Fibroblast of villous mesenchyme (primary cell): ENCODE measurements around the gene RAD52. TPM values are rescaled to one million over a fixed set of nuclear protein-coding genes. Genes with fewer than 3 reads are reported as not detected.

Experiments used
- DNase-seq: peaks from one replicate; pipeline ENCODE4 v3.0.0-alpha.2; 2010; ENCODE audit warnings: low read depth
- H3K4me3 ChIP-seq: 2 replicates; pipeline ENCODE4 v1.5.1; 2011; ENCODE audit warnings: low read depth, mild to moderate bottlenecking, low read length
- total RNA-seq: library from RNA; depleted of rRNA; stranded (reverse); fragments of >200 nt; gene quantifications from 2 replicates; pipeline ENCODE4 v1.2.3, GENCODE V29; 2012
- TF ChIP-seq, protein P1 (sequence below): IDR thresholded peaks from 2 replicates; pipeline ENCODE4 v1.5.1; 2012; ENCODE audit warnings: low read depth, mild to moderate bottlenecking, low read length; ENCODE audit not compliant: insufficient read depth

The RAD52 gene
- total RNA-seq, 1 donor, result 15.1 TPM

DNA sequence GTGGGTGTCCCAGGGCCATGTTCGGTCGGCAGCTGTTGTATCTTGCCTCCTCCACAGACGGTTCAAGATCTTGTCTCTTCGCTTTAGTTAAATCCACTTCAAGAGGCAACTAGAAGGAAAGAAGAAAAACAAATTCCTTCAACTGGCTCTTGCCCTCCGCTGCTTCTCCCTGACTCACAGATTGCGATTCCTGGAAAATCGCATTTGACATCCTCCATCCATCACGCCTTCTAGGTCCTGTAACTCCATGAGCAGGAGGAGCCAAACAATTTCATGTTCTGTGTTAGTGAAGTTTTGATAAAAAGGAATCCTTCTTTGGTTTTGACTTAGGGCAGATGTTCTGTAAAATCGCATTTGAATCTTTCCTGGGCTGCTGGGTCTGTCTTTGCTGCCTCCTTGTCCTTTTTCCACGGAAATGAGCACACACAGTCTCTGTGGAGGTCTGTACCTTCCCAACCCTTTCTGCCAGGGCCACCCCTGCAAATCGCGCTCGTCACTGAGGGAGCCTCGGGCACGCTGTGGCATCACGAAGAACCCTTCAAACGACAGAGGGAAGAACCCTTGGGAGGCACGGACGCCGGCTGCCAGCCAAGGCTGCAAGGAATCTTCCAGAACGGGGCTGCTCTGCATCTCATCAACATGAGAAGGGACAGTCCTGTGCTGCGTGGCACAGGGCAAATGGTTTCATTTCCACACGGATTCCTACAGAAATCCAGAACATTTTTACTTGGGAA is 32.6 kb downstream of the RAD52 start:
- no peak overlapping the region for H3K4me3 ChIP-seq
- TF ChIP-seq, protein P1, sequence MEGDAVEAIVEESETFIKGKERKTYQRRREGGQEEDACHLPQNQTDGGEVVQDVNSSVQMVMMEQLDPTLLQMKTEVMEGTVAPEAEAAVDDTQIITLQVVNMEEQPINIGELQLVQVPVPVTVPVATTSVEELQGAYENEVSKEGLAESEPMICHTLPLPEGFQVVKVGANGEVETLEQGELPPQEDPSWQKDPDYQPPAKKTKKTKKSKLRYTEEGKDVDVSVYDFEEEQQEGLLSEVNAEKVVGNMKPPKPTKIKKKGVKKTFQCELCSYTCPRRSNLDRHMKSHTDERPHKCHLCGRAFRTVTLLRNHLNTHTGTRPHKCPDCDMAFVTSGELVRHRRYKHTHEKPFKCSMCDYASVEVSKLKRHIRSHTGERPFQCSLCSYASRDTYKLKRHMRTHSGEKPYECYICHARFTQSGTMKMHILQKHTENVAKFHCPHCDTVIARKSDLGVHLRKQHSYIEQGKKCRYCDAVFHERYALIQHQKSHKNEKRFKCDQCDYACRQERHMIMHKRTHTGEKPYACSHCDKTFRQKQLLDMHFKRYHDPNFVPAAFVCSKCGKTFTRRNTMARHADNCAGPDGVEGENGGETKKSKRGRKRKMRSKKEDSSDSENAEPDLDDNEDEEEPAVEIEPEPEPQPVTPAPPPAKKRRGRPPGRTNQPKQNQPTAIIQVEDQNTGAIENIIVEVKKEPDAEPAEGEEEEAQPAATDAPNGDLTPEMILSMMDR, result no peak
- no peak for DNase-seq

DNA sequence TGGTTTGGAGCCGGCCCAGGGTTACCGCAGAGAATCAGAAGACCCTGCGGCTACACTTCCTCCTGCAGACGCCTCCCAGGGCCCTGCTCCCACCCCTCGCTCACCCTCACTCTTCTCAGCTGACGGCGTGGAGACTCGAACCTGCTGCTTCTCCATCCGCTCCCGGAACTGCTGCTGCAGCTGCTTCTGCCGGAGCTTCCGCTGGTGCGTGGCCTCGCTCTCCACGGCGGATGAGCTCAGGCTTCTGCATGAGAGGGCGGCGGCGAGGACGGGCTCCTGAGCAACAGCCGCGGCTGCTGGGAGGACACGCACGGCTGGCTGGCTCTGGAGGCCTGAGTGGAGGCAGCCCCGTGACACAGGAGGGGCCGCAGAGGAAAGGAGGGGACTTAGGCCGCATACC is 33.3 kb downstream of the RAD52 start:
- TF ChIP-seq, protein P1, result no peak
- no peak overlapping the region for H3K4me3 ChIP-seq
- no peak for DNase-seq

DNA sequence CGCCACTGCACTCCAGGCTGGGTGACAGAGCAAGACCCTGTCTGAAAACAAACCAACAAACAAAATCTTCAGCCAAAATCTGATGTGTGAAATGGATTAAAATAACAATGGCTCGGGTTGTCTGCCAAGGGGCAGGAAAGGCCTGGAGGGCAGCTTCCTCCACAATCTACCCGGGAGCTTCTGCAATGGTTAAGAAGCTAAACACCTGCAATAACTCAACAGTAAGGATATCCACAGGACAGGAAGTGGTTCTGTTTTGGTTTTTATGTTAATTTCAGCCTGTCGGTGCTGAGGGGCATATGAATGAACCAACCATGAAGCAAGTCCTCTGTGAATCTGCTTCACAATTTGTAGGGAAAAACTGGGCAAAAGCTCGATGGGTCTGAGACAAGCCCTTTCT is 34.4 kb downstream of the RAD52 start:
- H3K4me3 ChIP-seq, result no peak overlapping the region
- no peak for DNase-seq
- TF ChIP-seq, protein P1, result no peak

DNA sequence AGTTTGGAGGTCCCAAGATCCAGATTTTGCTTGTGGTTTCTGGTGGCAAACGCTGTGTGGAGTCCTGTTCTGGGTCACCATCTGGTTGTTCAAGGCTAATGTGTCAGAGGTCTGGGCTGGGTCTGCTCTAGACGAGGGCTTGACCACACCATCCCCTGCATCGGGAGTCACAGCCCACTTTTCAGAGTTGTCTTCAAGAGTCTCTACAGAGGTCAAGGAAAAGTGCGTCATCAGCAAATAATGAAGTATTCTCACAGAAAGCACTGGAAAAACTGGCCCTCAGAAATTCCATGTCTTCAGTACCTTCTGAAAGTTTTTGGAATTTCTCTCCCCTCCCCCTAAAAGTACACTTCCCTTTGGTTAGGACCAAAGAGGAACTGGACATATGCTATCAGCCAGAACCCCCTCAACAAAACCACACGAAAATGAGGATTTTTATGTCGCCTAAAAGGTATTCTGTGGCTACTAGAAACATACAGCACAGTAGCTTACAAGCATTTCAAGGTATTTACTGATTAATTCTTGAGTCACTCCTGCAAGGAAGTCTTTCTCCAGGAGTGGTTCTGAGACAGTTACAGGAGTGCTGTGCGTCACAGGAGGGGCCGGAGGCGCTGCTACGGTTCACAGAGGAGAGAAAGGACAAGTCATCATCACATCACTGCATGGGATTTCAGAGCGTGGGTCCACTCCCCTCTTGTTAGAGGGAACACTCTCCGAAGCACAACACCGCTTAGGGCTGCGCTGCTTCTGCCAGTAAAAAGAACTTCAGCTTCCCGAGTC is 35.4 kb downstream of the RAD52 start:
- peak; percentile 35 for DNase-seq

DNA sequence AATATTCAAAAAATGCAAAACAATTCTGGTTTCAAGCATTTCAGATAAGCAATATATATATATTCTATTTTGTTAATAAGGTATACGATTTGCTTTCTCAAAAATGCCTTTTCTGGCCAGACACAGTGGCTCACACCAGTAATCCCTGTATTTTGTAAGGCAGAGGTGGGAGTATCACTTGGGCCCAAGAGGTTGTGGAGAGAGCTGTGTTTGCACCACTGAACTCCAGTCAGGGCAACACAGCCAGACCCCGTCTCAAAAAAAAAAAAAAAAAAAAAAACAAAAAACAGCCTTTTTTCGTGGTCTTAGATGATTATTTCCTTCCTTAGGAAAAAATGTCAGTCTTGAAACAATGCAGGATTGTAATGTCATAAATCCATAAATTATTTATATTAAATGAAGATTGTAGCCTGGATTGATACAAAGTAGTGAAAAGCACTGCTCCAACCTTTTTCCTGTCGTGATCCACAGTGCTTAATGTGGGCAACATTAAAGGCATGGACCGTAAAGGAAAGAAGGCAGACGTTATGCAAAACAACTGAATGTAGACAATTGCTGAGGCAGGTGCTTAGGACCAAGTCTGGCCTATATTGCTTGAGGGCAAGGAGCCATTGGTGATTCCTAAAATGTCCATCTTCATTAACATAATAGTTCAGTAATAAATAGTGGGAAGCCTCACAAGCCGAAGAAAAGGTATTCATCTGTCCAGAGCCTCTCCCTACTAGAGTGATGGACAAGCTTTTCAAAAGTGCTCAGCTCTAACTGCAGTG is 36.8 kb downstream of the RAD52 start:
- TF ChIP-seq, protein P1, result no peak
- DNase-seq, result no peak

More for the DNA sequence above, 35.4 kb downstream of the RAD52 start:
- TF ChIP-seq, protein P1, result no peak
- no peak overlapping the region for H3K4me3 ChIP-seq

DNA sequence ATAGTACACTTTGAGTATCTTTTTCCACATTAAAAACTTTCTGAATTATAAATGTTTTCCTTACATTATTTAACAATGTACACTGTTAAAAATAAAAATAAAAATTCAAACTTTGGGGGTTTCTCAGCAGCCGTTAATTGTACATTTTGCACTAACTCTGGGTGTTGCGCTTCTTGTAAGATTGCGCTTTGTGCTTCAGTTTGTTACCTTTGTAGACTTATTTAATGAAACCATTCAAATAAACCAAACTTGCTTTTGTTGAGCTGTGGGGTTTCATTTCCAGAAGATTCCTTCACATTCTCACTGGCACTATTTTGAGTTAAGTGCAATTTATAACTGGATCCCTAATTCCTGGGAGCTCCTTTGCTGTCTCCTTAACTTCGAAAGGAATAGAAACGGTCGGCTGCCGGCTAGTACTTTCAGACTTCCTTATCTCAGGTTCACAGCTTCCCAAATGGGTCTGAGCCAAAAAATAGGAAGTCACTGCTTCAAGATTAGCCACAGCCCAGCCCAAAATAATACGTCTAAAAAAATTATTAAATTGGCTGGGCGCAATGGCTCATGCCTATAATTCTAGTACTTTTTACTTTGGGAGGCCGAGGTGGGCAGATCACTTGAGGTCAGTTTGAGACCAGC is 38.2 kb downstream of the RAD52 start:
- H3K4me3 ChIP-seq, result no peak overlapping the region
- DNase-seq, result no peak
- TF ChIP-seq, protein P1, result no peak

More for the DNA sequence above, 36.8 kb downstream of the RAD52 start:
- no peak overlapping the region for H3K4me3 ChIP-seq
